SK-N-MC (cell line): Measurements from ENCODE around the gene AMIGO3.

ENCODE experiments used
- DNase-seq: peaks from one replicate; pipeline ENCODE4 v3.0.0-alpha.2; 2011; ENCODE audit warnings: low read depth, low spot score
- H3K27ac ChIP-seq: fragments of 200-600 bp; sonication (generic); 2 replicates; pipeline ENCODE4 v1.5.1; 2016; ENCODE audit warnings: mixed run types
- H3K36me3 ChIP-seq: fragments of 200-600 bp; sonication (generic); 2 replicates; pipeline ENCODE4 v1.6.1; 2017; ENCODE audit warnings: antibody characterized with exemption, low read length, mixed read lengths; ENCODE audit not compliant: insufficient read depth
- H3K4me3 ChIP-seq: fragments of 200-600 bp; sonication (generic); 2 replicates; pipeline ENCODE4 v1.5.1; 2016
- H3K9ac ChIP-seq: fragments of 200-600 bp; sonication (generic); 2 replicates; pipeline ENCODE4 v1.8.0; 2017; ENCODE audit warnings: mixed run types, mixed read lengths; ENCODE audit not compliant: insufficient read length
- H3K9me3 ChIP-seq: fragments of 200-600 bp; sonication (generic); 2 replicates; pipeline ENCODE4 v1.6.1; 2017; ENCODE audit warnings: low read depth, mild to moderate bottlenecking, antibody characterized with exemption, low read length, moderate library complexity, mixed read lengths
- EZH2 ChIP-seq: fragments of 200-600 bp; sonication (generic); IDR thresholded peaks from one replicate; pipeline ENCODE4 v1.6.1; 2017; ENCODE audit warnings: antibody characterized with exemption
- FOXP2 ChIP-seq: optimal IDR thresholded peaks from 2 replicates; pipeline ENCODE3; 2011; ENCODE audit warnings: mild to moderate bottlenecking, moderate library complexity; ENCODE audit not compliant: insufficient read depth; ENCODE audit errors: extremely low read length, control extremely low read depth
- POLR2AphosphoS5 ChIP-seq: IDR thresholded peaks from 2 replicates; pipeline ENCODE4 v1.6.1; 2012; ENCODE audit warnings: mild to moderate bottlenecking, low read depth, low read length, borderline replicate concordance

AMIGO3 gene

DNA sequence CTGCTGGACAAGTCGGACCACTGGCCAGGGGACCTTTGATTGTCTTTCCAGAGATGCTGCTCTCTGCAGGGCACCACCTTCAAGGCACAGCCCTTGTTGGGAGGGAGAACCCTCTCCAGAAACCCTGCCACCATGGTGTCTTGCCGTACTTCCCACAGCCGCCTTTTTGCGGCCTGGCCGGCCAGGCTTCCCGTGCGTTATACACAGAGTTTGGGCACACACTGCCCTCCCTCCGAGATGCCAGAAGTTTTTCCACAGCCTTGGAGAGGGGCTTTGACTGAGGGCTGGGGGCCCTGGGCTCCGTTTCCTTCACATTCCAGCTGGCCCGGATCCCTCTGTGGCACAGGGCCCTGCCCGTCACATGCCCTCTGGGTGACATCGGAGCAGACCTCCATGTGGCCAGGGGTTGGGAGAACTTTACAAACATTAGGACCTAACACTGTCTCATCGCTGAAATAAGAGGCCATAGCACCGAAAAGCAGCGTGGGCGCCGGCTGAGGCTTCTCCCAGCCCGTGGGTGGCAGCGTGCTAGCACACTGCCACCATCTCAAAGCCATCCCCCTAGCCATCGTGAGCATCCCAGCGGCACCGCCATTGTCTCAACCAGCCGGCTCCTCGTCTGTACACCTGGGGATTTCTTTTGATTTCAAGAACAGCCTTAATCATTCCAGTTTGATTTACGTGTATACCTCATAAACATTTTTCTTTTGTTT, 51.6 kb downstream of the AMIGO3 start:
- DNase-seq, result no peak
- Histone ChIP-seq H3K9ac (no peak overlapping the region), H3K36me3 (no peaks in the 10 kb centered on the region), H3K27ac (no peak overlapping the region), H3K4me3 (no peak overlapping the region), H3K9me3 (no peaks in the 10 kb centered on the region)
- TF ChIP-seq EZH2 (no peak), FOXP2 (no peak), POLR2AphosphoS5 (no peak)
